Measurements from ENCODE around the gene CHPT1.
"Not testable (repeated sequence)": the region's sequence is repeated elsewhere in the genome, so short reads cannot be mapped to it uniquely, and the experiment has no call there.

Gene CHPT1

GRCh38 chr12:101666052-101666728 is 31.2 kb upstream of the CHPT1 start:
- H3K36me3 ChIP-seq (ENCODE audit: control insufficient read depth in 2 of 2, insufficient read depth in 2 of 2, low read length in 2 of 2) = no peaks in the 10 kb centered on the region
- no peak overlapping the region for H3K27ac ChIP-seq (ENCODE audit: low read length)
- H3K9me3 ChIP-seq (ENCODE audit: control insufficient read depth in 2 of 2, low read length in 2 of 2) = no peaks in the 10 kb centered on the region
- H3K4me1 ChIP-seq (ENCODE audit: control insufficient read depth, insufficient read depth, low read length) = no peaks in the 10 kb centered on the region
- H3K27me3 ChIP-seq (ENCODE audit: control insufficient read depth in 1 of 2, insufficient read depth in 2 of 2, low read length in 2 of 2) = no peaks in the 10 kb centered on the region
- H3K9ac ChIP-seq (ENCODE audit: low read length in 2 of 2) = no peak overlapping the region
- H3K4me3 ChIP-seq (ENCODE audit: low read length in 2 of 2) = no peak overlapping the region

GRCh38 chr12:101667591-101667990 is 29.8 kb upstream of the CHPT1 start:
- H3K4me3 ChIP-seq (ENCODE audit: low read length in 2 of 2) = no peak overlapping the region
- H3K9ac ChIP-seq (ENCODE audit: low read length in 2 of 2) = no peak overlapping the region
- no peaks in the 10 kb centered on the region for H3K36me3 ChIP-seq (ENCODE audit: control insufficient read depth in 2 of 2, insufficient read depth in 2 of 2, low read length in 2 of 2)
- no peaks in the 10 kb centered on the region for H3K9me3 ChIP-seq (ENCODE audit: control insufficient read depth in 2 of 2, low read length in 2 of 2)
- no peaks in the 10 kb centered on the region for H3K4me1 ChIP-seq (ENCODE audit: control insufficient read depth, insufficient read depth, low read length)
- H3K27me3 ChIP-seq (ENCODE audit: control insufficient read depth in 1 of 2, insufficient read depth in 2 of 2, low read length in 2 of 2) = no peaks in the 10 kb centered on the region
- no peak overlapping the region for H3K27ac ChIP-seq (ENCODE audit: low read length)

GRCh38 chr12:101670007-101670671 is 27.3 kb upstream of the CHPT1 start:
- Histone ChIP-seq H3K9ac (ENCODE audit: low read length in 2 of 2) (no peak overlapping the region), H3K36me3 (ENCODE audit: control insufficient read depth in 2 of 2, insufficient read depth in 2 of 2, low read length in 2 of 2) (no peaks in the 10 kb centered on the region), H3K4me1 (ENCODE audit: control insufficient read depth, insufficient read depth, low read length) (no peaks in the 10 kb centered on the region)

GRCh38 chr12:101671157-101671791 is 26.2 kb upstream of the CHPT1 start:
- no peaks in the 10 kb centered on the region for H3K4me1 ChIP-seq (ENCODE audit: control insufficient read depth, insufficient read depth, low read length)
- no peak overlapping the region for H3K9ac ChIP-seq (ENCODE audit: low read length in 2 of 2)
- no peaks in the 10 kb centered on the region for H3K36me3 ChIP-seq (ENCODE audit: control insufficient read depth in 2 of 2, insufficient read depth in 2 of 2, low read length in 2 of 2)
- H3K4me3 ChIP-seq (ENCODE audit: low read length in 2 of 2) = no peak overlapping the region
- no peaks in the 10 kb centered on the region for H3K9me3 ChIP-seq (ENCODE audit: control insufficient read depth in 2 of 2, low read length in 2 of 2)
- H3K27me3 ChIP-seq (ENCODE audit: control insufficient read depth in 1 of 2, insufficient read depth in 2 of 2, low read length in 2 of 2) = no peaks in the 10 kb centered on the region
- no peak overlapping the region for H3K27ac ChIP-seq (ENCODE audit: low read length)

More at GRCh38 chr12:101670007-101670671, 27.3 kb upstream of the CHPT1 start:
- no peaks in the 10 kb centered on the region for H3K27me3 ChIP-seq (ENCODE audit: control insufficient read depth in 1 of 2, insufficient read depth in 2 of 2, low read length in 2 of 2)
- no peak overlapping the region for H3K4me3 ChIP-seq (ENCODE audit: low read length in 2 of 2)
- no peaks in the 10 kb centered on the region for H3K9me3 ChIP-seq (ENCODE audit: control insufficient read depth in 2 of 2, low read length in 2 of 2)
- no peak overlapping the region for H3K27ac ChIP-seq (ENCODE audit: low read length)

- H3K27ac ChIP-seq (ENCODE audit: low read length) = no peak overlapping the region
- H3K4me3 ChIP-seq (ENCODE audit: low read length in 2 of 2) = no peak overlapping the region
- no peak overlapping the region for H3K9ac ChIP-seq (ENCODE audit: low read length in 2 of 2)
- H3K9me3 ChIP-seq (ENCODE audit: control insufficient read depth in 2 of 2, low read length in 2 of 2) = no peaks in the 10 kb centered on the region
- no peaks in the 10 kb centered on the region for H3K4me1 ChIP-seq (ENCODE audit: control insufficient read depth, insufficient read depth, low read length)
- H3K27me3 ChIP-seq (ENCODE audit: control insufficient read depth in 1 of 2, insufficient read depth in 2 of 2, low read length in 2 of 2) = no peaks in the 10 kb centered on the region
- H3K36me3 ChIP-seq (ENCODE audit: control insufficient read depth in 2 of 2, insufficient read depth in 2 of 2, low read length in 2 of 2) = no peaks in the 10 kb centered on the region
These were observed 25.6 kb upstream of the CHPT1 start for GRCh38 chr12:101671833-101672232.

- H3K36me3 ChIP-seq (ENCODE audit: control insufficient read depth in 2 of 2, insufficient read depth in 2 of 2, low read length in 2 of 2) = no peaks in the 10 kb centered on the region
These were observed 21.9 kb upstream of the CHPT1 start for GRCh38 chr12:101675555-101675954.

GRCh38 chr12:101676497-101676896 is 20.9 kb upstream of the CHPT1 start:
- H3K9me3 ChIP-seq (ENCODE audit: control insufficient read depth in 2 of 2, low read length in 2 of 2); H3K27me3 ChIP-seq (ENCODE audit: control insufficient read depth in 1 of 2, insufficient read depth in 2 of 2, low read length in 2 of 2); H3K36me3 ChIP-seq (ENCODE audit: control insufficient read depth in 2 of 2, insufficient read depth in 2 of 2, low read length in 2 of 2); H3K4me3 ChIP-seq (ENCODE audit: low read length in 2 of 2); H3K9ac ChIP-seq (ENCODE audit: low read length in 2 of 2); H3K27ac ChIP-seq (ENCODE audit: low read length); H3K4me1 ChIP-seq (ENCODE audit: control insufficient read depth, insufficient read depth, low read length): not testable (repeated sequence)

More at GRCh38 chr12:101675555-101675954, 21.9 kb upstream of the CHPT1 start:
- H3K9ac ChIP-seq (ENCODE audit: low read length in 2 of 2) = no peak overlapping the region
- H3K4me3 ChIP-seq (ENCODE audit: low read length in 2 of 2) = no peak overlapping the region
- no peaks in the 10 kb centered on the region for H3K4me1 ChIP-seq (ENCODE audit: control insufficient read depth, insufficient read depth, low read length)
- no peaks in the 10 kb centered on the region for H3K9me3 ChIP-seq (ENCODE audit: control insufficient read depth in 2 of 2, low read length in 2 of 2)
- H3K27ac ChIP-seq (ENCODE audit: low read length) = no peak overlapping the region
- H3K27me3 ChIP-seq (ENCODE audit: control insufficient read depth in 1 of 2, insufficient read depth in 2 of 2, low read length in 2 of 2) = no peaks in the 10 kb centered on the region

GRCh38 chr12:101678081-101678480 is 19.4 kb upstream of the CHPT1 start:
- Histone ChIP-seq H3K36me3 (ENCODE audit: control insufficient read depth in 2 of 2, insufficient read depth in 2 of 2, low read length in 2 of 2) (no peaks in the 10 kb centered on the region), H3K9ac (ENCODE audit: low read length in 2 of 2) (no peak overlapping the region), H3K4me1 (ENCODE audit: control insufficient read depth, insufficient read depth, low read length) (no peaks in the 10 kb centered on the region), H3K4me3 (ENCODE audit: low read length in 2 of 2) (no peak overlapping the region), H3K27me3 (ENCODE audit: control insufficient read depth in 1 of 2, insufficient read depth in 2 of 2, low read length in 2 of 2) (no peaks in the 10 kb centered on the region), H3K27ac (ENCODE audit: low read length) (no peak overlapping the region), H3K9me3 (ENCODE audit: control insufficient read depth in 2 of 2, low read length in 2 of 2) (no peaks in the 10 kb centered on the region)

GRCh38 chr12:101680240-101680639 is 17.2 kb upstream of the CHPT1 start:
- no peaks in the 10 kb centered on the region for H3K36me3 ChIP-seq (ENCODE audit: control insufficient read depth in 2 of 2, insufficient read depth in 2 of 2, low read length in 2 of 2)
- no peak overlapping the region for H3K27ac ChIP-seq (ENCODE audit: low read length)
- no peak overlapping the region for H3K9ac ChIP-seq (ENCODE audit: low read length in 2 of 2)
- H3K4me3 ChIP-seq (ENCODE audit: low read length in 2 of 2) = no peak overlapping the region
- no peaks in the 10 kb centered on the region for H3K27me3 ChIP-seq (ENCODE audit: control insufficient read depth in 1 of 2, insufficient read depth in 2 of 2, low read length in 2 of 2)
- H3K9me3 ChIP-seq (ENCODE audit: control insufficient read depth in 2 of 2, low read length in 2 of 2) = no peaks in the 10 kb centered on the region
- no peaks in the 10 kb centered on the region for H3K4me1 ChIP-seq (ENCODE audit: control insufficient read depth, insufficient read depth, low read length)

- H3K27me3 ChIP-seq (ENCODE audit: control insufficient read depth in 1 of 2, insufficient read depth in 2 of 2, low read length in 2 of 2) = no peaks in the 10 kb centered on the region
- H3K9ac ChIP-seq (ENCODE audit: low read length in 2 of 2) = no peak overlapping the region
- no peaks in the 10 kb centered on the region for H3K36me3 ChIP-seq (ENCODE audit: control insufficient read depth in 2 of 2, insufficient read depth in 2 of 2, low read length in 2 of 2)
- H3K27ac ChIP-seq (ENCODE audit: low read length) = no peak overlapping the region
- no peak overlapping the region for H3K4me3 ChIP-seq (ENCODE audit: low read length in 2 of 2)
- no peaks in the 10 kb centered on the region for H3K9me3 ChIP-seq (ENCODE audit: control insufficient read depth in 2 of 2, low read length in 2 of 2)
- H3K4me1 ChIP-seq (ENCODE audit: control insufficient read depth, insufficient read depth, low read length) = no peaks in the 10 kb centered on the region
These were observed 16.8 kb upstream of the CHPT1 start for GRCh38 chr12:101680647-101681046.

- H3K4me1 ChIP-seq (ENCODE audit: control insufficient read depth, insufficient read depth, low read length); H3K4me3 ChIP-seq (ENCODE audit: low read length in 2 of 2); H3K27ac ChIP-seq (ENCODE audit: low read length); H3K9me3 ChIP-seq (ENCODE audit: control insufficient read depth in 2 of 2, low read length in 2 of 2); H3K36me3 ChIP-seq (ENCODE audit: control insufficient read depth in 2 of 2, insufficient read depth in 2 of 2, low read length in 2 of 2); H3K27me3 ChIP-seq (ENCODE audit: control insufficient read depth in 1 of 2, insufficient read depth in 2 of 2, low read length in 2 of 2); H3K9ac ChIP-seq (ENCODE audit: low read length in 2 of 2): not testable (repeated sequence)
These were observed 15.8 kb upstream of the CHPT1 start for GRCh38 chr12:101681627-101682026.
